SU-DHL-6 (cell line): ENCODE results near the gene ZNFX1.

Experiments used
- EZH2phosphoT487 ChIP-seq: fragments of 200-600 bp; sonication (generic), shearing (Covaris generic); conservative IDR thresholded peaks from 2 replicates; pipeline ENCODE4 v1.6.1; 2018; ENCODE audit warnings: mild to moderate bottlenecking, antibody characterized with exemption, low read length, moderate library complexity, mixed read lengths
- TF ChIP-seq, protein P1 (sequence below): fragments of 200-600 bp; sonication (generic); IDR thresholded peaks from one replicate; pipeline ENCODE4 v1.5.1; 2017; ENCODE audit warnings: antibody characterized with exemption, mild to moderate bottlenecking, low read length, moderate library complexity; ENCODE audit not compliant: insufficient read depth, poor library complexity, severe bottlenecking

DNA sequence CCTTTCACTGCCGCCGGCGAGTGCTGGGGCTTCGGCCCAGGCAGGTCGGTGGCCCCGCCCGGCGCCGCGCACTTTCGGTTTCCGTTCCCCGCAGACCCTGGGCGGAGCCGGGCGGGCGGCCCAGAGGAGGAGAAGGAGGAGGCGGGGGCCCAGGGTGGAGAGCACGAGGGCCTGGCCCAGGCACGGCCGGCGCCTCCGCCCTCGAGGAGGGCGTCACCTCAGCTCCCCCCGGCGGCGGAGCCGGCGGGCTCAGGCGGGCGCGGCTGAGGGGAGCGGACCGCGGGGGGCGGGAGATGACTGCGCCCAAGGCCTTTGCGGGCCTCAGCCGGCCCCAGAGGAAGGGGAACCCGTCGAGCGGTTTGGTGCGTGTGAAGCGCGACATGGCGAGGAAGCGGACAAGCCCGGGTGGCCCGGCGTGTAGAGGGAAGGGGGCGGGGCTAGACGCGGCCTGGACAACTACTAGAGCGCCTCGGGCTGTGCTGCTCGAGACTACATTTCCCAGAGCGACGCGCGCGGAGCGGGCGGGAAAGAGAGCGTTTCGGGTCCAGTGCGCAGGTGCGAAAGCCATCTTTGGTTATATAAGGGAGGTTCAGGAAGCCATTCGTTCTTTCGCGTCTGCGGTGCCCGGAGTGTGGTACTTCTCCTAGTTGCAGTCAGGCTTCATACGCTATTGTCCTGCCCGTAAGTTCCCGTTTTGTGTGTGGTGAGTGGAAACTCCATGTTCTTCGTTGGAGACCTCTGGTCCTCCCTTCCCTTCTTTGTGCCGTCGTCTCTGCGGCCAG, at the start of gene ZNFX1:
- TF ChIP-seq, protein P1, sequence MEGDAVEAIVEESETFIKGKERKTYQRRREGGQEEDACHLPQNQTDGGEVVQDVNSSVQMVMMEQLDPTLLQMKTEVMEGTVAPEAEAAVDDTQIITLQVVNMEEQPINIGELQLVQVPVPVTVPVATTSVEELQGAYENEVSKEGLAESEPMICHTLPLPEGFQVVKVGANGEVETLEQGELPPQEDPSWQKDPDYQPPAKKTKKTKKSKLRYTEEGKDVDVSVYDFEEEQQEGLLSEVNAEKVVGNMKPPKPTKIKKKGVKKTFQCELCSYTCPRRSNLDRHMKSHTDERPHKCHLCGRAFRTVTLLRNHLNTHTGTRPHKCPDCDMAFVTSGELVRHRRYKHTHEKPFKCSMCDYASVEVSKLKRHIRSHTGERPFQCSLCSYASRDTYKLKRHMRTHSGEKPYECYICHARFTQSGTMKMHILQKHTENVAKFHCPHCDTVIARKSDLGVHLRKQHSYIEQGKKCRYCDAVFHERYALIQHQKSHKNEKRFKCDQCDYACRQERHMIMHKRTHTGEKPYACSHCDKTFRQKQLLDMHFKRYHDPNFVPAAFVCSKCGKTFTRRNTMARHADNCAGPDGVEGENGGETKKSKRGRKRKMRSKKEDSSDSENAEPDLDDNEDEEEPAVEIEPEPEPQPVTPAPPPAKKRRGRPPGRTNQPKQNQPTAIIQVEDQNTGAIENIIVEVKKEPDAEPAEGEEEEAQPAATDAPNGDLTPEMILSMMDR, result no peak
- no peak for TF ChIP-seq EZH2phosphoT487
